IMR-90 (cell line): Measurements from ENCODE around the gene ADCY1. TPM values are rescaled to one million over a fixed set of nuclear protein-coding genes. Genes with fewer than 3 reads are reported as not detected.

Experiments used
- ATAC-seq: fragments of 200-7000 bp; cut with Tn5 transposase; 2 replicates; pipeline ENCODE4 v1.9.1; 2020; ENCODE audit warnings: low read depth, mild to moderate bottlenecking, moderate library complexity
- BruUV-seq: library from RNA; stranded (reverse); fragments of 400-500 nt; replicated peaks from 2 replicates; lab custom pipeline; 2021; lab: Mats Ljungman, UMichigan
- CTCF ChIA-PET: fragments of 300-600 bp; formaldehyde crosslinking; extraction: SDS; loops from one replicate; lab custom pipeline; 2021; ENCODE audit warnings: antibody characterized with exemption; lab: Yijun Ruan, JAX
- POLR2A ChIA-PET: fragments of 300-600 bp; sonication (Branson Sonifier 250); formaldehyde crosslinking; loops from one replicate; lab custom pipeline; 2022; ENCODE audit warnings: antibody characterized with exemption; ENCODE audit not compliant: unreplicated experiment; lab: Charles Lee
- DNase-seq: peaks from one replicate; pipeline ENCODE4 v3.0.0; 2013
- H2AFZ ChIP-seq: replicated peaks from 2 replicates; pipeline ENCODE3; 2013; ENCODE audit warnings: low read length, mild to moderate bottlenecking; ENCODE audit not compliant: poor library complexity
- H2AK5ac ChIP-seq: 2 replicates; pipeline ENCODE4 v1.6.1; 2013; ENCODE audit warnings: low read depth, low read length, inconsistent platforms
- H2AK9ac ChIP-seq: replicated peaks from 2 replicates; pipeline ENCODE3; 2013; ENCODE audit warnings: mild to moderate bottlenecking, low read depth, low read length, moderate library complexity; ENCODE audit not compliant: poor library complexity
- H2BK120ac ChIP-seq: 2 replicates; pipeline ENCODE4 v1.6.1; 2013; ENCODE audit warnings: low read depth, low read length, inconsistent platforms
- H2BK15ac ChIP-seq: 3 replicates; pipeline ENCODE4 v1.6.1; 2013; ENCODE audit warnings: low read depth, low read length, inconsistent platforms
- H2BK20ac ChIP-seq: 2 replicates; pipeline ENCODE4 v1.6.1; 2013; ENCODE audit warnings: low read depth, mild to moderate bottlenecking, inconsistent platforms, low read length, moderate library complexity
- H2BK5ac ChIP-seq: 2 replicates; pipeline ENCODE4 v1.6.1; 2013; ENCODE audit warnings: mild to moderate bottlenecking, low read depth, low read length, inconsistent platforms; ENCODE audit not compliant: poor library complexity, severe bottlenecking
- H3K14ac ChIP-seq: replicated peaks from 2 replicates; pipeline ENCODE4 v1.6.1; 2013; ENCODE audit warnings: low read depth, low read length, inconsistent platforms
- H3K18ac ChIP-seq: 2 replicates; pipeline ENCODE4 v1.6.1; 2013; ENCODE audit warnings: low read depth, low read length, control low read depth
- H3K23ac ChIP-seq: 2 replicates; pipeline ENCODE4 v1.6.1; 2013; ENCODE audit warnings: low read depth, low read length, inconsistent platforms
- H3K27ac ChIP-seq: 2 replicates; pipeline ENCODE4 v1.5.1; 2013; ENCODE audit warnings: mild to moderate bottlenecking, control low read depth, low read length; ENCODE audit not compliant: insufficient read depth
- H3K27me3 ChIP-seq: 2 replicates; pipeline ENCODE4 v1.6.1; 2013; ENCODE audit warnings: low read length; ENCODE audit not compliant: control insufficient read depth, insufficient read depth
- H3K36me3 ChIP-seq: 2 replicates; pipeline ENCODE4 v1.6.1; 2013; ENCODE audit warnings: low read length, mixed read lengths; ENCODE audit not compliant: control insufficient read depth, insufficient read depth
- H3K4ac ChIP-seq: 2 replicates; pipeline ENCODE4 v1.6.1; 2013; ENCODE audit warnings: low read depth, low read length, inconsistent platforms
- H3K4me1 ChIP-seq: 2 replicates; pipeline ENCODE4 v1.6.1; 2013; ENCODE audit warnings: low read length, mixed read lengths; ENCODE audit not compliant: control insufficient read depth, insufficient read depth
- H3K4me2 ChIP-seq: 2 replicates; pipeline ENCODE4 v1.6.1; 2013; ENCODE audit warnings: low read depth, mild to moderate bottlenecking, control low read depth, low read length, moderate library complexity
- H3K4me3 ChIP-seq: 2 replicates; pipeline ENCODE4 v1.5.1; 2013; ENCODE audit warnings: low read depth, mild to moderate bottlenecking, control low read depth, low read length, moderate library complexity; ENCODE audit not compliant: insufficient read depth
- H3K56ac ChIP-seq: 2 replicates; pipeline ENCODE4 v1.6.1; 2013; ENCODE audit warnings: low read length, inconsistent platforms; ENCODE audit not compliant: insufficient read depth; ENCODE audit errors: extremely low read depth
- H3K79me1 ChIP-seq, 2 experiments: 2 replicates each; pipeline ENCODE4 v1.6.1; 2013; ENCODE audit warnings: low read length in 2 of 2, inconsistent platforms in 1 of 2, low read depth in 1 of 2
- H3K9ac ChIP-seq: 2 replicates; pipeline ENCODE4 v1.6.1; 2013; ENCODE audit warnings: low read depth, low read length, control low read depth
- H3K9me1 ChIP-seq: 2 replicates; pipeline ENCODE4 v1.6.1; 2013; ENCODE audit warnings: low read length, inconsistent platforms; ENCODE audit not compliant: insufficient read depth
- H3K9me3 ChIP-seq: 2 replicates; pipeline ENCODE4 v1.6.1; 2013; ENCODE audit warnings: low read length; ENCODE audit not compliant: control insufficient read depth, insufficient read depth
- H4K20me1 ChIP-seq: 2 replicates; pipeline ENCODE4 v1.6.1; 2013; ENCODE audit warnings: low read length, inconsistent platforms; ENCODE audit not compliant: insufficient read depth
- H4K5ac ChIP-seq: 2 replicates; pipeline ENCODE4 v1.6.1; 2013; ENCODE audit warnings: mild to moderate bottlenecking, low read depth, low read length, control low read depth
- H4K8ac ChIP-seq, 2 experiments: 2 replicates each; pipeline ENCODE4 v1.6.1; 2013; ENCODE audit warnings: low read depth in 2 of 2, low read length in 2 of 2, control low read depth in 1 of 2, inconsistent platforms in 1 of 2
- H4K91ac ChIP-seq: 2 replicates; pipeline ENCODE4 v1.6.1; 2013; ENCODE audit warnings: low read depth, low read length, inconsistent platforms; ENCODE audit not compliant: insufficient read depth
- BHLHE40 ChIP-seq: fragments of 150-350 bp; IDR thresholded peaks from 2 replicates; pipeline ENCODE4 v1.6.1; 2016; ENCODE audit warnings: mild to moderate bottlenecking, low read depth, low read length
- CEBPB ChIP-seq: IDR thresholded peaks from 2 replicates; pipeline ENCODE4 v1.6.1; 2012; ENCODE audit warnings: low read depth, low read length, improper control_type of control experiment
- CHD1 ChIP-seq: IDR thresholded peaks from 2 replicates; pipeline ENCODE4 v1.6.1; 2012; ENCODE audit warnings: low read depth, low read length, improper control_type of control experiment
- FOS ChIP-seq: fragments of 150-350 bp; IDR thresholded peaks from 2 replicates; pipeline ENCODE4 v1.6.1; 2016; ENCODE audit warnings: low read depth, low read length
- MAFK ChIP-seq: IDR thresholded peaks from 2 replicates; pipeline ENCODE4 v1.6.1; 2012; ENCODE audit warnings: low read depth, low read length, improper control_type of control experiment
- MAZ ChIP-seq: IDR thresholded peaks from 2 replicates; pipeline ENCODE4 v1.6.1; 2012; ENCODE audit warnings: low read depth, mild to moderate bottlenecking, low read length, improper control_type of control experiment, moderate library complexity, borderline replicate concordance
- MXI1 ChIP-seq: IDR thresholded peaks from 2 replicates; pipeline ENCODE4 v1.6.1; 2012; ENCODE audit warnings: low read depth, mild to moderate bottlenecking, low read length, moderate library complexity, borderline replicate concordance
- NFE2L2 ChIP-seq: fragments of 150-350 bp; IDR thresholded peaks from 2 replicates; pipeline ENCODE4 v1.6.1; 2016; ENCODE audit warnings: low read depth, mild to moderate bottlenecking, low read length
- POLR2A ChIP-seq: IDR thresholded peaks from 2 replicates; pipeline ENCODE4 v1.6.1; 2012; ENCODE audit warnings: mild to moderate bottlenecking, low read depth, low read length
- RAD21 ChIP-seq: IDR thresholded peaks from 2 replicates; pipeline ENCODE4 v1.6.1; 2012; ENCODE audit warnings: low read length, improper control_type of control experiment
- RCOR1 ChIP-seq: IDR thresholded peaks from 2 replicates; pipeline ENCODE4 v1.6.1; 2012; ENCODE audit warnings: mild to moderate bottlenecking, low read length, improper control_type of control experiment; ENCODE audit not compliant: insufficient replicate concordance
- RFX5 ChIP-seq: IDR thresholded peaks from 2 replicates; pipeline ENCODE4 v1.8.0; 2012; ENCODE audit warnings: low read depth, mild to moderate bottlenecking, low read length, moderate library complexity
- SMC3 ChIP-seq: fragments of 150-350 bp; IDR thresholded peaks from 2 replicates; pipeline ENCODE4 v1.6.1; 2016; ENCODE audit warnings: low read depth, mild to moderate bottlenecking, antibody characterized with exemption, low read length, moderate library complexity
- WGBS, 2 experiments: methylation state at CpG; one replicate each; pipeline versions ENCODE4 v1.1.5 to v1.1.7; 2013; ENCODE audit warnings: missing lambda C conversion rate in 2 of 2; ENCODE audit not compliant: insufficient read length in 1 of 2; ENCODE audit errors: extremely low coverage in 2 of 2; 5-methylcytosine and 5-hydroxymethylcytosine counted together
- dilution Hi-C: fragments of 300-500 bp; cut with HindIII; formaldehyde crosslinking; loops from one replicate; pipeline ENCODE4 v1.14.3; 2018; ENCODE audit warnings: low sequenced_read_pairs; ENCODE audit not compliant: unreplicated experiment
- in situ Hi-C: fragments of 300-500 bp; cut with MboI; formaldehyde crosslinking; loops from 3 replicates; pipeline ENCODE4 v1.14.3; 2019; ENCODE audit warnings: low sequenced_read_pairs, inconsistent platforms, mixed read lengths
- intact Hi-C: fragments of 100-400 bp; cut with micrococcal nuclease; formaldehyde crosslinking; loops from 2 replicates; pipeline ENCODE4 v1.10.0; 2022
- polyA plus RNA-seq, 3 experiments: library from polyadenylated mRNA; depleted of rRNA; stranded (reverse); fragments of >200 nt; gene quantifications; 2 replicates each; pipeline ENCODE4 v1.2.3, GENCODE V29; 2012; ENCODE audit warnings: low replicate concordance in 1 of 3
- total RNA-seq: library from RNA; depleted of rRNA; stranded (reverse); fragments of >200 nt; gene quantifications from 2 replicates; pipeline ENCODE4 v1.2.3, GENCODE V29; 2012
- TF ChIP-seq, protein P1 (sequence below): conservative IDR thresholded peaks from 2 replicates; pipeline ENCODE4 v1.5.1; 2012; ENCODE audit warnings: mild to moderate bottlenecking, low read depth, low read length, improper control_type of control experiment
- TF ChIP-seq, protein P2 (sequence below): fragments of 150-350 bp; IDR thresholded peaks from 2 replicates; pipeline ENCODE4 v1.6.1; 2016; ENCODE audit warnings: low read depth, mild to moderate bottlenecking, low read length, moderate library complexity, borderline replicate concordance
- TF ChIP-seq, protein P3 (sequence below): fragments of 150-350 bp; IDR thresholded peaks from 2 replicates; pipeline ENCODE4 v1.6.1; 2017; ENCODE audit warnings: mild to moderate bottlenecking, antibody characterized with exemption, low read length, low read depth

The ADCY1 gene
- total and polyA plus RNA-seq, 2 of the 4 experiments (the other 2 are of a cell fraction) = 0.18 to 0.24 TPM

DNA sequence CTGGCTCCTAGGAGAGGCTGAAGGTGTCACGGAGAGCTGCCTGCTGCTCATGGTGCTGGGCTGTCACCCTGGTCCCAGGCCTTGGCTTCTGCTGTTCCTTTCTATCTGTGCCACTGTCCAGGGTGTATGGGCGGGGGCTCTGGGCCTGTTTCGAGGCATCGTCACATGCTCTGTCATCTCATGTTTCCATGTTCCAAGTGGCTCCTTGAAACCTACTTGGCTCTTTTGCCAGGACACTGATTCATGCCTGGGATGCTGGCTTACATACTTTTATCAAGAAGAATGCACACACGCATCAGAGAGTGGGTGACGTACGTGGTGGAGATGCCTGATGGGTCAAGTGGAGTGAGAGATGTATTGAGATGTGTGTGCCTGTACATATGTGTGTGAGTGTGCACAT is 50.9 kb downstream of the ADCY1 start:
- no peak overlapping the region for H3K4me3 ChIP-seq
- TF ChIP-seq BHLHE40 (no peak), RCOR1 (no peak), NFE2L2 (no peak), MAZ (no peak), MXI1 (no peak), RFX5 (no peak), POLR2A (no peak), CHD1 (no peak), SMC3 (no peak), CEBPB (no peak), MAFK (no peak), RAD21 (no peak), FOS (no peak)
- TF ChIP-seq, protein P1, sequence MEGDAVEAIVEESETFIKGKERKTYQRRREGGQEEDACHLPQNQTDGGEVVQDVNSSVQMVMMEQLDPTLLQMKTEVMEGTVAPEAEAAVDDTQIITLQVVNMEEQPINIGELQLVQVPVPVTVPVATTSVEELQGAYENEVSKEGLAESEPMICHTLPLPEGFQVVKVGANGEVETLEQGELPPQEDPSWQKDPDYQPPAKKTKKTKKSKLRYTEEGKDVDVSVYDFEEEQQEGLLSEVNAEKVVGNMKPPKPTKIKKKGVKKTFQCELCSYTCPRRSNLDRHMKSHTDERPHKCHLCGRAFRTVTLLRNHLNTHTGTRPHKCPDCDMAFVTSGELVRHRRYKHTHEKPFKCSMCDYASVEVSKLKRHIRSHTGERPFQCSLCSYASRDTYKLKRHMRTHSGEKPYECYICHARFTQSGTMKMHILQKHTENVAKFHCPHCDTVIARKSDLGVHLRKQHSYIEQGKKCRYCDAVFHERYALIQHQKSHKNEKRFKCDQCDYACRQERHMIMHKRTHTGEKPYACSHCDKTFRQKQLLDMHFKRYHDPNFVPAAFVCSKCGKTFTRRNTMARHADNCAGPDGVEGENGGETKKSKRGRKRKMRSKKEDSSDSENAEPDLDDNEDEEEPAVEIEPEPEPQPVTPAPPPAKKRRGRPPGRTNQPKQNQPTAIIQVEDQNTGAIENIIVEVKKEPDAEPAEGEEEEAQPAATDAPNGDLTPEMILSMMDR = no peak
- TF ChIP-seq, protein P2, sequence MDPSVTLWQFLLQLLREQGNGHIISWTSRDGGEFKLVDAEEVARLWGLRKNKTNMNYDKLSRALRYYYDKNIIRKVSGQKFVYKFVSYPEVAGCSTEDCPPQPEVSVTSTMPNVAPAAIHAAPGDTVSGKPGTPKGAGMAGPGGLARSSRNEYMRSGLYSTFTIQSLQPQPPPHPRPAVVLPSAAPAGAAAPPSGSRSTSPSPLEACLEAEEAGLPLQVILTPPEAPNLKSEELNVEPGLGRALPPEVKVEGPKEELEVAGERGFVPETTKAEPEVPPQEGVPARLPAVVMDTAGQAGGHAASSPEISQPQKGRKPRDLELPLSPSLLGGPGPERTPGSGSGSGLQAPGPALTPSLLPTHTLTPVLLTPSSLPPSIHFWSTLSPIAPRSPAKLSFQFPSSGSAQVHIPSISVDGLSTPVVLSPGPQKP = no peak
- TF ChIP-seq, protein P3, sequence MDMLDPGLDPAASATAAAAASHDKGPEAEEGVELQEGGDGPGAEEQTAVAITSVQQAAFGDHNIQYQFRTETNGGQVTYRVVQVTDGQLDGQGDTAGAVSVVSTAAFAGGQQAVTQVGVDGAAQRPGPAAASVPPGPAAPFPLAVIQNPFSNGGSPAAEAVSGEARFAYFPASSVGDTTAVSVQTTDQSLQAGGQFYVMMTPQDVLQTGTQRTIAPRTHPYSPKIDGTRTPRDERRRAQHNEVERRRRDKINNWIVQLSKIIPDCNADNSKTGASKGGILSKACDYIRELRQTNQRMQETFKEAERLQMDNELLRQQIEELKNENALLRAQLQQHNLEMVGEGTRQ = no peak
- no peak overlapping the region for H3K14ac ChIP-seq
- dilution Hi-C loops = no loop called here
- H3K4ac ChIP-seq = no peak overlapping the region
- H2BK120ac ChIP-seq = no peak overlapping the region
- ChIA-PET POLR2A (no interaction called here), CTCF (no interaction called here)
- no peak overlapping the region for H4K8ac ChIP-seq
- H3K56ac ChIP-seq = no peak overlapping the region
- H3K18ac ChIP-seq = no peak overlapping the region
- H3K4me2 ChIP-seq = no peak overlapping the region
- H4K91ac ChIP-seq = no peak overlapping the region
- no peak overlapping the region for H3K23ac ChIP-seq
- H3K4me1 ChIP-seq = no peaks in the 10 kb centered on the region
- H2AK5ac ChIP-seq = no peak overlapping the region
- no peaks in the 10 kb centered on the region for H3K9me1 ChIP-seq
- 77% methylated on average over 3 of the region's 7 CpGs; no CpG with 5 or more reads in 1 of the 2 experiments for WGBS, 2 experiments
- H2AFZ ChIP-seq = no peak overlapping the region
- no peak overlapping the region for H2BK15ac ChIP-seq
- H2BK5ac ChIP-seq = no peak overlapping the region
- H3K9me3 ChIP-seq = no peaks in the 10 kb centered on the region; the same call in 1 of the 2 replicates
- H3K9ac ChIP-seq = no peak overlapping the region
- H4K20me1 ChIP-seq = no peaks in the 10 kb centered on the region; the same call in 1 of the 2 replicates
- H2AK9ac ChIP-seq = no peak overlapping the region
- H2BK20ac ChIP-seq = no peak overlapping the region
- intact Hi-C loops = no loop called here
- H3K27ac ChIP-seq = no peak overlapping the region
- H3K79me1 ChIP-seq = no peaks in the 10 kb centered on the region
- DNase-seq = peak; percentile 11
- BruUV-seq = no TSS peak
- H3K36me3 ChIP-seq = no peaks in the 10 kb centered on the region
- in situ Hi-C loops = no loop called here
- ATAC-seq = no peak
- H4K5ac ChIP-seq = no peak overlapping the region
- H3K27me3 ChIP-seq = peaks cover 8% of the 10 kb centered on the region
